Cardiac fibroblast (primary cell): Measurements from ENCODE around the gene SPIRE1.
"Not testable (repeated sequence)": the region's sequence is repeated elsewhere in the genome, so short reads cannot be mapped to it uniquely, and the experiment has no call there.

Experiments used
- DNase-seq, 2 donors: peaks; one replicate each; pipeline versions ENCODE4 v3.0.0 to v3.0.0-alpha.2; 2010; ENCODE audit warnings: low read depth in 2 of 2
- H3K4me3 ChIP-seq, 2 donors: replicated peaks in 1 of 2; 1 replicate in 1 of 2; 2 replicates in 1 of 2; pipeline ENCODE4 v1.5.1; 2011; ENCODE audit warnings: low read depth in 2 of 2, low read length in 2 of 2, mild to moderate bottlenecking in 2 of 2, moderate library complexity in 1 of 2
- TF ChIP-seq, protein P1 (sequence below): IDR thresholded peaks from one replicate; pipeline ENCODE4 v1.5.1; 2011; ENCODE audit warnings: low read depth, mild to moderate bottlenecking, low read length, inconsistent platforms

SPIRE1 gene

DNA sequence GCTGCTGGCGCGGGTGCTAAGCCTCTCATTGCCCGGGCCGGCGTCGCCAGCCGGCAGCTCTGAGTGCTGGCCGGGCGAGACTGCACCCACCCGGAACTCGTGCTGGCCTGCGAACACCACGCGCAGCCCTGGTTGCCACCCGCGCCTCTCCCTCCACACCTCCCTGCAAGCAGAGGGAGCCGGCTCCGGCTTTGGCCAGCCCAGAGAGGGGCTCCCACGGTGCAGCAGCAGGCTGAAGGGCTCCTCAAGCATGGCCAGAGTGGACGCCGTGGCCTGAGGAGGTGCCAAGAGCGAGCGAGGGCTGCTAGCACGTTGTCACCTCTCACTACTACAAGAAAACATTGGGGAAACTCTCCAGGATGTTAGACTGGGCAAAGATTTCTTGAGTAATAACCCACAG is 98.6 kb downstream of the SPIRE1 start:
- TF ChIP-seq, protein P1, sequence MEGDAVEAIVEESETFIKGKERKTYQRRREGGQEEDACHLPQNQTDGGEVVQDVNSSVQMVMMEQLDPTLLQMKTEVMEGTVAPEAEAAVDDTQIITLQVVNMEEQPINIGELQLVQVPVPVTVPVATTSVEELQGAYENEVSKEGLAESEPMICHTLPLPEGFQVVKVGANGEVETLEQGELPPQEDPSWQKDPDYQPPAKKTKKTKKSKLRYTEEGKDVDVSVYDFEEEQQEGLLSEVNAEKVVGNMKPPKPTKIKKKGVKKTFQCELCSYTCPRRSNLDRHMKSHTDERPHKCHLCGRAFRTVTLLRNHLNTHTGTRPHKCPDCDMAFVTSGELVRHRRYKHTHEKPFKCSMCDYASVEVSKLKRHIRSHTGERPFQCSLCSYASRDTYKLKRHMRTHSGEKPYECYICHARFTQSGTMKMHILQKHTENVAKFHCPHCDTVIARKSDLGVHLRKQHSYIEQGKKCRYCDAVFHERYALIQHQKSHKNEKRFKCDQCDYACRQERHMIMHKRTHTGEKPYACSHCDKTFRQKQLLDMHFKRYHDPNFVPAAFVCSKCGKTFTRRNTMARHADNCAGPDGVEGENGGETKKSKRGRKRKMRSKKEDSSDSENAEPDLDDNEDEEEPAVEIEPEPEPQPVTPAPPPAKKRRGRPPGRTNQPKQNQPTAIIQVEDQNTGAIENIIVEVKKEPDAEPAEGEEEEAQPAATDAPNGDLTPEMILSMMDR: no peak
- no peak for DNase-seq
- H3K4me3 ChIP-seq: no peak overlapping the region

DNA sequence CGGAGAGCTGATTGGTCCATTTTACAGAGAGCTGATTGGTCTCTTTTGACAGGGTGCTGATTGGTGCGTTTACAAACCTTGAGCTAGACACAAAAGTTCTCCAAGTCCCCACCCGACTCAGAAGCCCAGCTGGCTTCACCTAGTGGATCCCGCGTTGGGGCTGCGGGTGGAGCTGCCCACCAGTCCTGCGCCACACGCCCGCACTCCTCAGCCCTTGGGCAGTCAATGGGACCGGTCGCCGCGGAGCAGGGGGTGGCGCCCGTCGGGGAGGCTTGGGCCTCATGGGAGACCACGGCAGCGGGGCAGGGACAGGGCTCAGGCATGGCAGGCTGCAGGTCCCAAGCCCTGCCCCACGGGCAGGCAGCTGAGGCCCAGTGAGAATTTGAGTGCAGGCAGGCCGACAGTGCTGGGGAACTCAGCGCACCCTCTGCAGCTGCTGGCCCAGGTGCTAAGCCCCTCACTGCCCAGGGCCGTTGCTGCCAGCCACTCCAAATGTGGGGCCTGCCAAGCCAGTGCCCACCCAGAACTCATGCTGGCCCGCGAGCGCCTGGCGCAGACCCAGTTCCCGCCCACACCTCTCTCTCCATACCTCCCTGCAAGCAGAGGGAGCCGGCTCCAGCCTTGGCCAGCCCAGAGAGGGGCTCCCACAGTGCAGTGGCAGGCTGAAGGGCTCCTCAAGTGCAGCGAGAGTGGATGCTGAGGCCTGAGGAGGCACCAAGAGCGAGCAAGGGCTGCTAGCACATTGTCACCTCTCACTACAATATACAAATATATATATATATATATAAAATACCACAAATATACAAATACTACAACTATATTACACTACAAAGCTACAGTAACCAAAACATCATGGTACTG is 100.7 kb downstream of the SPIRE1 start:
- DNase-seq: no peak
- TF ChIP-seq, protein P1: no peak
- H3K4me3 ChIP-seq: no peak overlapping the region

GRCh38 chr18:12554796-12555388 is 103.0 kb downstream of the SPIRE1 start:
- no peak overlapping the region for H3K4me3 ChIP-seq
- TF ChIP-seq, protein P1: no peak
- DNase-seq: peak in 1 of 2 donors; percentile 36

DNA sequence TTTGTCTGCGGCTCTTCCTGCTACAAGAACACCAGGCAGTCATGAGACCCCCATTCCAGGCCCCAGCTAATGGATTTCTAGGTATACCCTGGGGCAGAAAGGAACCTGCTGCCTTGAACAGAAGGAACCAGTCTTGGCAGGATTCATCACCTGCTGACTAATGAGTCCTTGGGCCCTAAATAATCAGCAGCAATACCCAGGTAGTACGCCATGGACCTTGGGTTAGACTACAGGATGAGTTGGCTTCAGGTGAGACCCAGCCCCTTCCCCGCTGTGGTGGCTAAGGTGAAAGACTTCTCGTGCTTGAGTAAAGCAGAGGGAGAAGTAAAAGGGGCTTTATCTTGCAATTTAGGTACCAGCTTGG is 105.0 kb downstream of the SPIRE1 start:
- no peak overlapping the region for H3K4me3 ChIP-seq
- TF ChIP-seq, protein P1: no peak
- no peak for DNase-seq

DNA sequence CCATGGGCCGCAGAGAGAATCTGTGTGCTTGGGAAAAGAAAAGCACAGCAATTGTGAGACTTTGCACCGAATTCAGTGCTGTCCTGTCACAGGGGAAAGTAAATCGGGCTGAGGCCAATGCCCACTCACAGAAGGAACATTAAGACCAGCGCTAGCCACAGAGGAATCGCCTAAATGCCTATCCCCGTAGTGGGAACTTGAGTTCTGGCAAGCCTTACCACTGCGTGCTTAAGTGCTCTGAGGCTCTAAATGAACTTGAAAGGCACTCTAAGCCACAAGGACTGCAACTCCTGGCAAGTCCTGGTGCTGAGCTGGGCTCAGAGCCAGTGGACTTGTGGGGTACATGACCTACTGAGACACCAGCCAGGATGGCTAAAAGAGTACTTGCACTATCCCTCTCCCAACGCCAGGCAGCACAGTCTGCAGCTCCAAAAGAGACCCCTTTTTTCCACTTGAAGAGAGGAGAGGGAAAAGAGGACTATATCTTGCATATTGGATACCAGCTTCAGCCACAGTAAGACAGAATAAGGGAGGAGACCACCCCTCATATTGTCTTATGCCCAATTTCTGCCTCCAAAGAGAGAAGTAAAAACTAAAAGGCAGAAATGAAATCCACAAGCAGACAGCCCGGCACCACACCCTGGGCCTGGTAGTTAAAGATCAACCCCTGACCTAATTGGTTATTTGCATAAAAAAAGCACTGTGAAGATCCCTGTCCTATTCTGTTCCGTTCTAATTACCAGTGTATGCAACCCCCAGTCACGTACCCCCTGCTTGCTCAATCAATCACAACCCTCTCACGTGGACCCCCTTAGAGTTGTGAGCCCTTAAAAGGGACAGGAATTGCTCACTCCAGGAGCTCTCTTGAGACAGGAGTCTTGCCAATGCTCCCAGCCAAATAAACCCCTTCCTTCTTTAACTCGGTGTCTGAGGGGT is 105.7 kb downstream of the SPIRE1 start:
- DNase-seq: peak; percentile 30 to 77
- not testable (repeated sequence) for H3K4me3 ChIP-seq

- not testable (repeated sequence) for H3K4me3 ChIP-seq, DNase-seq
Measured at GRCh38 chr18:12551466-12551865, 106.4 kb downstream of the SPIRE1 start.

GRCh38 chr18:12543697-12544096 is 114.2 kb downstream of the SPIRE1 start:
- TF ChIP-seq, protein P1: no peak
- no peak overlapping the region for H3K4me3 ChIP-seq
- peak in 1 of 2 donors; percentile 33 for DNase-seq
